HepG2 (cell line): ENCODE results near the gene NBPF1. TPM values are rescaled to one million over a fixed set of nuclear protein-coding genes. Genes with fewer than 3 reads are reported as not detected.

Experiments
- HCFC1 ChIP-seq: fragments of 150-350 bp; IDR thresholded peaks from 2 replicates; pipeline ENCODE4 v1.6.1; 2014; ENCODE audit warnings: low read depth, low read length
- MXD4 ChIP-seq: IDR thresholded peaks from 2 replicates; pipeline ENCODE4 v1.6.1; 2016; ENCODE audit warnings: mild to moderate bottlenecking, missing biosample characterization, missing genetic modification reagents
- NCOR1 ChIP-seq: fragments of 200-600 bp; sonication (generic); IDR thresholded peaks from 2 replicates; pipeline ENCODE4 v1.7.0; 2017; ENCODE audit warnings: antibody characterized with exemption, low read length, borderline replicate concordance
- NR2C2 ChIP-seq: sonication (generic); formaldehyde crosslinking; IDR thresholded peaks from 2 replicates; pipeline ENCODE4 v1.4.0; 2020; ENCODE audit warnings: missing genetic modification reagents, mild to moderate bottlenecking, moderate library complexity, borderline replicate concordance
- POLR2AphosphoS5 ChIP-seq: IDR thresholded peaks from 2 replicates; pipeline ENCODE4 v1.6.1; 2012; ENCODE audit warnings: low read depth, low read length
- TARDBP ChIP-seq: sonication (generic); formaldehyde crosslinking; IDR thresholded peaks from 2 replicates; pipeline ENCODE4 v1.8.0; 2022; ENCODE audit warnings: mild to moderate bottlenecking, missing genetic modification reagents
- TBX2 ChIP-seq: sonication (generic); formaldehyde crosslinking; IDR thresholded peaks from 2 replicates; pipeline ENCODE4 v1.5.0; 2020; ENCODE audit warnings: missing genetic modification reagents, mild to moderate bottlenecking, borderline replicate concordance
- ZBTB7A ChIP-seq: sonication (generic); formaldehyde crosslinking; IDR thresholded peaks from 2 replicates; pipeline ENCODE4 v1.8.0; 2022; ENCODE audit warnings: mild to moderate bottlenecking, missing genetic modification reagents
- polyA plus RNA-seq, 8 experiments: library from polyadenylated mRNA; depleted of rRNA in 3 of 8; stranded (reverse) in 7 of 8; unstranded in 1 of 8; fragments of >200 nt; fragmentation: Illumina TruSeq in 4 of 8; extraction: Trizol in 4 of 8; gene quantifications; 2 replicates each; pipeline versions ENCODE4 v1.2.1 to v1.2.3, GENCODE V29; 2011 to 2016; ENCODE audit warnings: low read depth in 4 of 8, missing spikeins in 1 of 8, mixed read lengths in 1 of 8; ENCODE audit not compliant: insufficient read depth in 1 of 8
- total RNA-seq, 5 experiments: library from RNA; depleted of rRNA; stranded (reverse); fragments of >200 nt; fragmentation: Illumina TruSeq; extraction: Trizol; gene quantifications; 2 replicates each; pipeline ENCODE4 v1.2.3, GENCODE V29; 2016; ENCODE audit warnings: low read depth in 1 of 5
- TF ChIP-seq, protein P1 (sequence below): IDR thresholded peaks from 2 replicates; pipeline ENCODE4 v1.6.1; 2016
- TF ChIP-seq, protein P2 (sequence below): sonication (generic); formaldehyde crosslinking; IDR thresholded peaks from 2 replicates; pipeline ENCODE4 v1.4.0; 2020; ENCODE audit warnings: missing genetic modification reagents
- TF ChIP-seq, protein P3 (sequence below): IDR thresholded peaks from 2 replicates; pipeline ENCODE4 v1.6.1; 2016; ENCODE audit warnings: missing compliant biosample characterization, missing genetic modification reagents, borderline replicate concordance
- TF ChIP-seq, protein P4 (sequence below): sonication (generic); formaldehyde crosslinking; IDR thresholded peaks from 2 replicates; pipeline ENCODE4 v1.4.0; 2020; ENCODE audit warnings: missing genetic modification reagents
- TF ChIP-seq, protein P5 (sequence below): sonication (generic); formaldehyde crosslinking; IDR thresholded peaks from 2 replicates; pipeline ENCODE4 v1.9.0; 2022; ENCODE audit warnings: missing genetic modification reagents, mild to moderate bottlenecking, borderline replicate concordance
- TF ChIP-seq, protein P6 (sequence below): sonication (generic); formaldehyde crosslinking; IDR thresholded peaks from 2 replicates; pipeline ENCODE4 v1.5.1; 2020; ENCODE audit warnings: mild to moderate bottlenecking, moderate library complexity, missing genetic modification reagents
- TF ChIP-seq, protein P7 (sequence below): IDR thresholded peaks from 2 replicates; pipeline ENCODE4 v1.6.1; 2016; ENCODE audit warnings: missing genetic modification reagents, missing compliant biosample characterization

The NBPF1 gene
- total and polyA plus RNA-seq, 2 of the 13 experiments (the other 11 are each of a cell fraction or from before 2014, with no cell fraction given): 30.3 to 35.6 TPM

DNA sequence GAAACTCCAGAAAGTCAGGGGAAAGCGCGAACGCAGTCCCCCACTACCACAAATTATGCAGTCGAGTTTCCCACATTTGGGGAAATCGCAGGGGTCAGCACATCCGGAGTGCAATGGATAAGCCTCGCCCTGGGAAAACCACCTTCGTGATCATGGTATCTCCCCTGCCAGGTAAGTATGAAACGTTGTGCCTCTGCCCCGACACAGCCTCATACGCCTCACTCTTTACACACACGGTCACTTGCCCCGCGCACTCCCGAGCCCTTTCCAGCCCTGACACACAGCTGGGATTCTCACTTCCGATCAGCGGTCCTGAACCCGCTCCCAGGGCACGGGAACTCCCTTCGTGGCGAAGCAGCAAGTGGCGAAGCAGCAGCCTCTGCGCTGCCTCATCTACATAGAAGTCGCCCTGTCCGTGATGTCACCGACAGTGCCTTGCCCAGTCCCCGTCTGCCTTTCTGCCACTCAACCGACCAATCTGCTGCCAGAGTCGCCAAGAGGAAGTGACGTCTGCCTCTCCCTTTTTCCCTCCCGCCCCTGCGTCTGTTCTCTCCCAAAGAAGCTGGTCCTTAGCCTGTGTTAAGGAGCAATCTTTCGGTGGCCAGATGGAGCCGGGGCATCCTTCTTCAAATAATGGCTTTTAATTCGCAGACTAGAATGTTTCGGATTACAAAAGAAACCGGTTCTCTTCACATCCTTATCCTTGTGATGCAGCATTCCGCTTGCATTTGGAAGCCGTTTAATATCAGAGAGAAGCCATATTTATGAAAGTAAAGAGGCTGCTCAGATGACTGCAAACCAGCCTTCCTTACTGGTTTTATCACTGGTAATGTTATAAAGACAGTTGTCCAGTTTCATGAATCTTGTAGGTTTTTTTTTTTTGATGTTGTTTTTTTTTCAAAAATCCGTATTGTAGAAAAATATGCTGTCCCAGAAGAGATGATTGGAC lies 99.0 kb downstream of the NBPF1 start, which contains the start of gene RNU1-1 (continued):
- TF ChIP-seq, protein P1, sequence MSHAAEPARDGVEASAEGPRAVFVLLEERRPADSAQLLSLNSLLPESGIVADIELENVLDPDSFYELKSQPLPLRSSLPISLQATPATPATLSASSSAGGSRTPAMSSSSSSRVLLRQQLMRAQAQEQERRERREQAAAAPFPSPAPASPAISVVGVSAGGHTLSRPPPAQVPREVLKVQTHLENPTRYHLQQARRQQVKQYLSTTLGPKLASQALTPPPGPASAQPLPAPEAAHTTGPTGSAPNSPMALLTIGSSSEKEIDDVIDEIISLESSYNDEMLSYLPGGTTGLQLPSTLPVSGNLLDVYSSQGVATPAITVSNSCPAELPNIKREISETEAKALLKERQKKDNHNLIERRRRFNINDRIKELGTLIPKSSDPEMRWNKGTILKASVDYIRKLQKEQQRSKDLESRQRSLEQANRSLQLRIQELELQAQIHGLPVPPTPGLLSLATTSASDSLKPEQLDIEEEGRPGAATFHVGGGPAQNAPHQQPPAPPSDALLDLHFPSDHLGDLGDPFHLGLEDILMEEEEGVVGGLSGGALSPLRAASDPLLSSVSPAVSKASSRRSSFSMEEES: 0 out of 2 replicates have a peak, but pooled peaks have one; percentile 18
- TF ChIP-seq TBX2 (CRISPR knock-in tag) (peak; percentile 41), POLR2AphosphoS5 (peak; percentile 30), NR2C2 (CRISPR knock-in tag) (peak; percentile 46; the same call in 1 of the 2 replicates), MXD4 (CRISPR knock-in tag) (0 out of 2 replicates have a peak, but pooled peaks have one; percentile 33), TARDBP (CRISPR knock-in tag) (peak; percentile 49; the same call in 1 of the 2 replicates), NCOR1 (peak; percentile 18; the same call in 1 of the 2 replicates), ZBTB7A (CRISPR knock-in tag) (0 out of 2 replicates have a peak, but pooled peaks have one; percentile 59), HCFC1 (0 out of 2 replicates have a peak, but pooled peaks have one; percentile 14)
- TF ChIP-seq, protein P2, sequence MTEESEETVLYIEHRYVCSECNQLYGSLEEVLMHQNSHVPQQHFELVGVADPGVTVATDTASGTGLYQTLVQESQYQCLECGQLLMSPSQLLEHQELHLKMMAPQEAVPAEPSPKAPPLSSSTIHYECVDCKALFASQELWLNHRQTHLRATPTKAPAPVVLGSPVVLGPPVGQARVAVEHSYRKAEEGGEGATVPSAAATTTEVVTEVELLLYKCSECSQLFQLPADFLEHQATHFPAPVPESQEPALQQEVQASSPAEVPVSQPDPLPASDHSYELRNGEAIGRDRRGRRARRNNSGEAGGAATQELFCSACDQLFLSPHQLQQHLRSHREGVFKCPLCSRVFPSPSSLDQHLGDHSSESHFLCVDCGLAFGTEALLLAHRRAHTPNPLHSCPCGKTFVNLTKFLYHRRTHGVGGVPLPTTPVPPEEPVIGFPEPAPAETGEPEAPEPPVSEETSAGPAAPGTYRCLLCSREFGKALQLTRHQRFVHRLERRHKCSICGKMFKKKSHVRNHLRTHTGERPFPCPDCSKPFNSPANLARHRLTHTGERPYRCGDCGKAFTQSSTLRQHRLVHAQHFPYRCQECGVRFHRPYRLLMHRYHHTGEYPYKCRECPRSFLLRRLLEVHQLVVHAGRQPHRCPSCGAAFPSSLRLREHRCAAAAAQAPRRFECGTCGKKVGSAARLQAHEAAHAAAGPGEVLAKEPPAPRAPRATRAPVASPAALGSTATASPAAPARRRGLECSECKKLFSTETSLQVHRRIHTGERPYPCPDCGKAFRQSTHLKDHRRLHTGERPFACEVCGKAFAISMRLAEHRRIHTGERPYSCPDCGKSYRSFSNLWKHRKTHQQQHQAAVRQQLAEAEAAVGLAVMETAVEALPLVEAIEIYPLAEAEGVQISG (CRISPR knock-in tag): peak; percentile 22; the same call in 1 of the 2 replicates
- TF ChIP-seq, protein P3, sequence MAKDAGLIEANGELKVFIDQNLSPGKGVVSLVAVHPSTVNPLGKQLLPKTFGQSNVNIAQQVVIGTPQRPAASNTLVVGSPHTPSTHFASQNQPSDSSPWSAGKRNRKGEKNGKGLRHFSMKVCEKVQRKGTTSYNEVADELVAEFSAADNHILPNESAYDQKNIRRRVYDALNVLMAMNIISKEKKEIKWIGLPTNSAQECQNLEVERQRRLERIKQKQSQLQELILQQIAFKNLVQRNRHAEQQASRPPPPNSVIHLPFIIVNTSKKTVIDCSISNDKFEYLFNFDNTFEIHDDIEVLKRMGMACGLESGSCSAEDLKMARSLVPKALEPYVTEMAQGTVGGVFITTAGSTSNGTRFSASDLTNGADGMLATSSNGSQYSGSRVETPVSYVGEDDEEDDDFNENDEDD: peak; percentile 43; the same call in 1 of the 2 replicates
- TF ChIP-seq, protein P4, sequence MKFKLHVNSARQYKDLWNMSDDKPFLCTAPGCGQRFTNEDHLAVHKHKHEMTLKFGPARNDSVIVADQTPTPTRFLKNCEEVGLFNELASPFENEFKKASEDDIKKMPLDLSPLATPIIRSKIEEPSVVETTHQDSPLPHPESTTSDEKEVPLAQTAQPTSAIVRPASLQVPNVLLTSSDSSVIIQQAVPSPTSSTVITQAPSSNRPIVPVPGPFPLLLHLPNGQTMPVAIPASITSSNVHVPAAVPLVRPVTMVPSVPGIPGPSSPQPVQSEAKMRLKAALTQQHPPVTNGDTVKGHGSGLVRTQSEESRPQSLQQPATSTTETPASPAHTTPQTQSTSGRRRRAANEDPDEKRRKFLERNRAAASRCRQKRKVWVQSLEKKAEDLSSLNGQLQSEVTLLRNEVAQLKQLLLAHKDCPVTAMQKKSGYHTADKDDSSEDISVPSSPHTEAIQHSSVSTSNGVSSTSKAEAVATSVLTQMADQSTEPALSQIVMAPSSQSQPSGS (CRISPR knock-in tag): peak; percentile 35; the same call in 1 of the 2 replicates
- TF ChIP-seq, protein P5, sequence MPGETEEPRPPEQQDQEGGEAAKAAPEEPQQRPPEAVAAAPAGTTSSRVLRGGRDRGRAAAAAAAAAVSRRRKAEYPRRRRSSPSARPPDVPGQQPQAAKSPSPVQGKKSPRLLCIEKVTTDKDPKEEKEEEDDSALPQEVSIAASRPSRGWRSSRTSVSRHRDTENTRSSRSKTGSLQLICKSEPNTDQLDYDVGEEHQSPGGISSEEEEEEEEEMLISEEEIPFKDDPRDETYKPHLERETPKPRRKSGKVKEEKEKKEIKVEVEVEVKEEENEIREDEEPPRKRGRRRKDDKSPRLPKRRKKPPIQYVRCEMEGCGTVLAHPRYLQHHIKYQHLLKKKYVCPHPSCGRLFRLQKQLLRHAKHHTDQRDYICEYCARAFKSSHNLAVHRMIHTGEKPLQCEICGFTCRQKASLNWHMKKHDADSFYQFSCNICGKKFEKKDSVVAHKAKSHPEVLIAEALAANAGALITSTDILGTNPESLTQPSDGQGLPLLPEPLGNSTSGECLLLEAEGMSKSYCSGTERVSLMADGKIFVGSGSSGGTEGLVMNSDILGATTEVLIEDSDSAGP: peak; percentile 69; the same call in 1 of the 2 replicates
- TF ChIP-seq, protein P6, sequence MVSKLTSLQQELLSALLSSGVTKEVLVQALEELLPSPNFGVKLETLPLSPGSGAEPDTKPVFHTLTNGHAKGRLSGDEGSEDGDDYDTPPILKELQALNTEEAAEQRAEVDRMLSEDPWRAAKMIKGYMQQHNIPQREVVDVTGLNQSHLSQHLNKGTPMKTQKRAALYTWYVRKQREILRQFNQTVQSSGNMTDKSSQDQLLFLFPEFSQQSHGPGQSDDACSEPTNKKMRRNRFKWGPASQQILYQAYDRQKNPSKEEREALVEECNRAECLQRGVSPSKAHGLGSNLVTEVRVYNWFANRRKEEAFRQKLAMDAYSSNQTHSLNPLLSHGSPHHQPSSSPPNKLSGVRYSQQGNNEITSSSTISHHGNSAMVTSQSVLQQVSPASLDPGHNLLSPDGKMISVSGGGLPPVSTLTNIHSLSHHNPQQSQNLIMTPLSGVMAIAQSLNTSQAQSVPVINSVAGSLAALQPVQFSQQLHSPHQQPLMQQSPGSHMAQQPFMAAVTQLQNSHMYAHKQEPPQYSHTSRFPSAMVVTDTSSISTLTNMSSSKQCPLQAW (CRISPR knock-in tag): 0 out of 2 replicates have a peak, but pooled peaks have one; percentile 36
- TF ChIP-seq, protein P7, sequence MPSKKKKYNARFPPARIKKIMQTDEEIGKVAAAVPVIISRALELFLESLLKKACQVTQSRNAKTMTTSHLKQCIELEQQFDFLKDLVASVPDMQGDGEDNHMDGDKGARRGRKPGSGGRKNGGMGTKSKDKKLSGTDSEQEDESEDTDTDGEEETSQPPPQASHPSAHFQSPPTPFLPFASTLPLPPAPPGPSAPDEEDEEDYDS (CRISPR knock-in tag): peak; percentile 34; the same call in 1 of the 2 replicates
